ENCODE measurements around the gene SBK1.
"Not testable (repeated sequence)": the region's sequence is repeated elsewhere in the genome, so short reads cannot be mapped to it uniquely, and the experiment has no call there.

Gene SBK1

GRCh38 chr16:28309811-28310311, 17.5 kb downstream of the SBK1 start:
- peak; percentile 81 to 85 for DNase-seq

DNA sequence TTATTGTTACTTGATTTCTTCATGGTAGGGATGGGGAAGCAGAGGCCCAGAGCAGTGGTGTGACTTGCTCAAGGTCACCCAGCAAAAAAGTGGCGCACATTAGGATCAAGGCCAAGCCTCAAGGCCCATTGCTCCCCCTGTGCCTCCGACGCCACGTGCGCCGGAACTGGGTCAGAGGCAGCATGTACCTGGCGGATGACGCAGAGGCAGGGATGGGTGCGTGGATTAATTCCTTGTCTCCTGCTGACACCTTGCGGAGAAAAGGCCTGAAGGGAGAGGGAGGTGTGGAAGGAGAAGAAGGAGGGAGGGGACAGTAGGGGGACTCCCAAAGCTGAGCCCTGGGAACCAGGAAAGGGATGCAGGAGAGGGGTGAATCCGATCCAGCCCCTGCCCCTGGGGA, 18.5 kb downstream of the SBK1 start:
- no peak for DNase-seq

- no peak for DNase-seq
Observed at GRCh38 chr16:28311413-28311812, 19.1 kb downstream of the SBK1 start.

DNA sequence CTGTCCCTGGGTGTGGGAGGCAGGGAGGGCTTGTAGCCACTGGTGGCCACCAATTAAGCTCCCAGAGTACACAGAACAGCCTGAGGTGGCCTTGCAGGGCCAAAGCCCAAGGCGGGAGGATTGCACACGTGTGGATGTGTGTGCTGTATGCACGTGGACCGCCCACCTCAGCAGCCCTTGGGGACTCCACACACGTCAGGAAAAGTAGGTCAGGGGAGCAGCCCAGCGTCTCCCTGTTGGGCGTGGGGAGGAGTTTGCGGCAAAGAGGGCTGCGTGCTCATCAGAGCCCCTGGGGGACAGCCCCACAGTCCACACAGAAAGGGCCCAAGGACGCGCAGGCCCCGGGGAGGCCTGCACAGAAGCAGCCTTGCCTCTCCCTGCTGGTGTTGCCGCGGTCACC, 19.6 kb downstream of the SBK1 start:
- peak in 1 of 2 experiments; percentile 51 for DNase-seq

DNA sequence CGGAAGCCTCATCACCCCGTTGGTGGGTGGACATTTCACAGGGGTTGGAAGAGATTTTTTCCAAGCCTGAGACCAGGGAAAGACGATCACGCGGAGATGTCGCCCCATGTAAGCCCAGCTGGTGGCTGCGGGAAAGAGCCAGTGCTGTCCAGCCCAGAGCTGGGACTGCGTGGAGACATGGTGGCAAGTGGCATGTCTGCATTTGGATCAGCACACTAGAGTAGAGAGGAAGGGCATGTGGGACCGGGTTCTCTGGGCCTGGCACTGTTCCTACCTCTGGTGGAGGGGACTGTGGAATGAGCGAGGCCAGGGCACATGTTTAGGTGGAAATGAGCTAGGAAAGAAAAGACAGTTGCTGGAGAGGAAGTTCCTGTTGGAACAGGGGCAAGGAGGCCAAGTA, 20.0 kb downstream of the SBK1 start:
- DNase-seq, result no peak

DNA sequence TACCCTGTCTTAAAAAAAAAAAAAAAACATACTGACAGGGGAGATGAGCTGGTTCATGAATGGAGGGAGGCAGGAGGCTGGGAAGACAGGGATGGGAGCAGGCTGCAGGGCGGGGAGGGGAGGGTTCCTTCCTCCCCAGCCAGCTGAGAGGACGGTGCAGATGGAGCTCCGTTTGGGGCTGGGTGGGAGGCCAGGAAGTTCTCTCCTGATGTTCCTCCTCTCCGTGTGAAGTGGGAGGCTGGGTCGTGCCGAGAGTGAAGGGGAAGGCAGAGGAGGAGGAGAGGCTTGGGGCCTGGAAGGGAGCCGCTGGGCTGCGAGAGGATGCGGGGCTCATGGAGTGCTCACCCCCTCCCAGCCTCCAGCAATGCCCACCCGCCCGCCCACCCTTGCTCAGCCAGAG, 21.3 kb downstream of the SBK1 start:
- DNase-seq, result no peak

DNA sequence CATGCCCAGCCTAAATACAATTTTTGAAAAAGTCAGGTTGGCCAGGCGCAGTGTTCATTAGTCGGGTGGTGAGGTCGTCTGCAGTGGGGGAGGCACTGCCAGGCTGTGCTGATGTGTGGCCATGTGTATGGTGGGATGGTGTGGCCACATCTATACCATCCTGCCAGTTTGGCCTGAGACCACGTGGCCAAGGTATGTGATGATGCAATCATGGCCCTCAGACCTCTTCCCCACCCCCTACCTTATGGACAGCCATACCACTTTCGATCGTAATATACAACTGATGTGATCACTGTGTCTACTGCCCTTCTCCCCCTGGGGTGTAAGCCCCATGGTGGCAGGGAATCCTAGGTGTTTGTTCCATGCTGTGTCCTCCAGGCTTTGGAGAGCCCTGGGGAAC, 23.7 kb downstream of the SBK1 start:
- DNase-seq, result no peak

GRCh38 chr16:28317040-28317880, 24.9 kb downstream of the SBK1 start:
- DNase-seq, result peak; percentile 77 to 83

DNA sequence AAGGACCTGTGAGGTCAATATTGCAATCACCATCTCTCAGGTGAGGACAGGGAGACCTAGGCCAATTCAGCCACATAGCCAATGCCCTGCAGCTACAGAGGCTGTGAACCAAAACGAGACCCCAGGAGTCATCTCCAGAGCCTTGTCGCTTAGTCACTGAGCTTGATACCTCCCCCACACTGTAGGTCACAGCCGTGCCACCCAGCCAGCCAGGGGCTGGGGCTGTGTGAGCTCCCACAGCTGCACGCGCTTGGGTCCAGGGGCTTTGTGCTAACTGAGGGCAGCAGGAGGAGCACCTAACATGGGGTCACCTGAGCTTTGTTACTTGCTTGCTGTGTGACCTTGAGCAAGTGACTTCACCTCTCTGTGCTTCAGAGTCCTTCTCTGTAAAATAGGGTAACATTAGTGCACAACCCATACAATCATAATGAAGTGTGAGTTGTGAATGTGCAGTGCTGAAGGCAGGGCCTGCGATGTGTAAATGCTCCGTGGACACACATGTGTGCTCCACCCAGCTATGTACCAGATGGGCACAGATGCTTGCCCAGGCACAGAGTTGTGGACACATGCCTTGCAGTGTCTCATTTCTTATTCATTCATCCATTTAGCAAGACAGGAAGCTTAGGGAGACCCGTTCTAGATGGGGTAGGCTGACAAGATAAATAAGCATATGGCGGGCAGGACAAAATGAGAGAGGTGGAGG, 25.9 kb downstream of the SBK1 start:
- DNase-seq, result no peak

- DNase-seq, result no peak
Observed at GRCh38 chr16:28319476-28320022, 27.2 kb downstream of the SBK1 start.

DNA sequence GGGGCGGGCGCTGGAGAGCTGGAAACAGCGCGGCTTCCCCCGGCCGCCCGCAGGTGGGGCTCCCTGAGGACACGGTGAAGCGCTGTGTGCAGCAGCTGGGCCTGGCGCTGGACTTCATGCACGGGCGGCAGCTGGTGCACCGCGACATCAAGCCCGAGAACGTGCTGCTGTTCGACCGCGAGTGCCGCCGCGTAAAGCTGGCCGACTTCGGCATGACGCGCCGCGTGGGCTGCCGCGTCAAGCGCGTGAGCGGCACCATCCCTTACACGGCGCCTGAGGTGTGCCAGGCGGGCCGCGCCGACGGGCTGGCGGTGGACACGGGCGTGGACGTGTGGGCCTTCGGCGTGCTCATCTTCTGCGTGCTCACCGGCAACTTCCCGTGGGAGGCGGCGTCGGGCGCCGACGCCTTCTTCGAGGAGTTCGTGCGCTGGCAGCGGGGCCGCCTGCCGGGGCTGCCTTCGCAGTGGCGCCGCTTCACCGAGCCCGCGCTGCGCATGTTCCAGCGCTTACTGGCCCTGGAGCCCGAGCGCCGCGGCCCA, 27.8 kb downstream of the SBK1 start:
- no peak for DNase-seq

DNA sequence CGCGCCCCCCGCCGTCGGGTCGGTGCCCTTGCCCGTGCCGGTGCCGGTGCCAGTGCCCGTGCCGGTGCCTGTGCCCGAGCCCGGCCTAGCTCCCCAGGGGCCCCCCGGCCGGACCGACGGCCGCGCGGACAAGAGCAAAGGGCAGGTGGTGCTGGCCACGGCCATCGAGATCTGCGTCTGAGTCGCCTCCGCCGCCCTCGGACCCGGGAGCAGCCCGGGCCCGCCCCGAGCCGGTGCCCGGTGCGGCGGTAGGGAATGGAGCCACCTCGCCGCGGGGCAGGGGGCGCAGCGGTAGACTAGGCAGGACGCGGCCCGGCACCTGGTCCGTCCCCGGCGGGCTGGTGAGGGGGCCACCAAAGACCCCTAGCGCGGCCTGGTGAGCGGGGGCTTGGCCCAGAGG, 28.4 kb downstream of the SBK1 start:
- no peak for DNase-seq

DNA sequence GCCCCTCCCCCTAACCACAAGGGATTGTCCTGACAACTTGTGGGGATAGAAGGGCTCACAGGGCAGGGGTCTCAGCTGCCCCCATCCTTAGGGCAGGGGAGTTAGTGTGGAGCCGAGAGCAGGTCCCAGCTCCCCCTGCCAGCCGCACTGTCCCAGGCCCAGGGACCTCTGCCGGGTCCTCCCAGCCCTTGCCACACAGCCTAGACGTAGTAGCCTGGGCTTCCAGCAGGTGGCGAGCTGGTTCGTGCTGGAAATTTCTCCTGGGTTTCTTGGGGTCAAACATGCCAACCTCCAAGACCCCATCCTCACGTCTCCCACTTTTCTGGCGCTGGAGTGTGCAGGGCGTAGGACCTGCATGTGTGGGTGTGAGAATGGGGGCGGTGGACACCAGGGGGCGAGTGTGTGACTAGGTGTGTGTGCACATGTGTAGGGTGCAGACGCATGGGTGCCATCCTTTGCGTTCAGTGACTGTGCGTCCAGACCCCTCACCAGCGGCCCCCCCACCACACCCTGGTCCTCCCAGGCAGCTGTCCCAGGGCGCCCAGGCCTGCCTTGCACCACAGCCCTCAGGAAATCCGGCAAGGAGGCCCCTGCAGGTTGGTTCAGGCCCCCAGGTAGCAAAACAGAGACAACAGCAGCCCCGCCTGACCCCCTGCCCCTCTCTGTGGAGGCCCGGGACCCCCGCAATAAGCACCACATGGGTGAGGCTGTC, 29.5 kb downstream of the SBK1 start:
- peak; percentile 62 to 65 for DNase-seq

DNA sequence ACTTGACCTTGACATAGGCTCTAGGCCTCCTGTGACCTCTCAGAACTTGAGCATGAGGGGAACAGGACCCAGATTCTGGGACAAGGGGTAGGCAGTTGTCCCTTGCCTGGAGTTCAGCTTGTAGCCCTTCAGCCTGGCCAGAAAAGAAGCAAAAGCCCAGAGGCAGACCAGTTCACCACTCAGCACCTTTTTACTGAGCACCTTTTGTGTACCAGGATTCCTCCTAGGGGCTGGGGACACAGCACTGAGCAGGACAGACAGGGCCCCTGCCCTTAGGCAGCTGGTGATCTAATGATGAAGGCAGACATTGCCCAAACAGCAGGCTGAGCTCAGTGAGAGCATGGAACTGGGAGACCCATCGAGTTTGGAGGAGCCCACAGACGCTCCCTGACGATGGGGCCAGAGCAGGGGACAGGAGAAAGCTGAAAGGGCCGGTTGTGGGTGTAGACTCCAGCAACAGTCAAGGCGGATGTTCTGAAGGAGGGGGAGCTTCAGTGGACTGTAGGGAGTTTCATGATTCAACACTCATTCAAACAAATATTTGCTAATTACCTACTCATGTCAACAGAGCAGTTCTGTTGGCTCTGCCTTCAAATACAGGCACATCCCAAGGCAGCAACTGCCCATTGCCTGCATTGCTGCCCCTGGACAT, 32.0 kb downstream of the SBK1 start:
- no peak for DNase-seq

- no peak for DNase-seq
Observed at GRCh38 chr16:28324887-28325279, 32.6 kb downstream of the SBK1 start.

GRCh38 chr16:28326881-28327610, 34.7 kb downstream of the SBK1 start:
- DNase-seq, result peak; percentile 70 to 76

GRCh38 chr16:28330232-28330631, 37.9 kb downstream of the SBK1 start:
- not testable (repeated sequence) for DNase-seq

- DNase-seq, result not testable (repeated sequence)
Observed at GRCh38 chr16:28330981-28331380, 38.7 kb downstream of the SBK1 start.

- DNase-seq, result not testable (repeated sequence)
Observed at GRCh38 chr16:28332632-28333031, 40.3 kb downstream of the SBK1 start.

DNA sequence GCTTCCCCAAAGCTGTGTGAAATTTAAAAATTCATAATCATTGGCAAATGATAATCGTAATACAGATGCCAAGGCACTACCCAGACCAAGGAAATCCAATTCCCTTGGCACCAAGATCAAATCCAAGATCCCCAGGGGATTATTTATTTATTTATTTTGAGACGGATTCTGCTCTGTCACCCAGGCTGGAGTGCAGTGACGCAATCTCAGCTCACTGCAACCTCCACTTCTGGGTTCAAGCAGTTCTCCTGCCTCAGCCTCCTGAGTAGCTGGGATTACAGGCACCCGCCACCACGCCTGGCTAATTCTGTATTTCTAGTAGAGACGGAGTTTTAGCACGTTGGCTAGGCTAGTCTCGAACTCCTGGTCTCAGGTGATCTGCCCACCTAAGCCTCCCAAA, 43.4 kb downstream of the SBK1 start:
- DNase-seq, result not testable (repeated sequence)

DNA sequence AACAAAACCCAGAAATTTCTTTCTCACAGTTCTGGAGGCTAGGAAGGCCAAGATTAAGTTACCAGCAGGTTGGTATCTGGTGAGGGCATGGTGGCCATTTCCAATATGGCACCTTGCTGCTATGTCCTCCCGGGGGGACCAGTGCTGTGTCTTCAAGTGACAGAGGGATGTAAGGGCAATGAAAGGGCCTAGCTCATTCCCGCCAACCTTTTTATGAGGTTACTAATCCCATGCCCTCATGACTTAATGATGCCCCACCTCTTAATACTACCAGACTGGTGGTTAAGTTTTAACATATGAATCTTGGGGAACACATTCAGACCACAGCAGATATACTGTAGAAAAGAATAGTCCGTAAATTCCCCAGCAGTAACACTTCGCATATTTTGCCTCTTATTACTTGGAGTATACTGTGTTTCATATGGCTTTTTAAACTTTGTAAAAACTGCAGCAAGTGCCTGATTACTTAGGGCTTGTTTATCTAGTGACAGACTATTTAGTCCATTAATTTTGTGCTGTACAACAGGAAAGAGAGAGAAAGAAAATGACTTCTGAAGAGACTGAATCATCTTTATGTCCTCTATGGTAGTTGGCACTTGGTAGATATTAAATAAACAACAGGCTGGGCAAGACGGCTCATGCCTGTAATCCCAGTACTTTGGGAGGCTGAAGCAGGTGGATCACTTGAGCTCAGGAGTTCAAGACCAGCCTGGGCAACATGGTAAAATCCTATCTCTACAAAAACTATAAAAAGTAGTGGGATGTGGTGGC, 44.8 kb downstream of the SBK1 start:
- DNase-seq, result not testable (repeated sequence)

Data from activated CD4-positive, alpha-beta T cell treated with anti-CD3 and anti-CD28 coated beads, Interleukin-2, amount 50 U/mL, for 48 hours (primary cell).